Activated T-cell treated with anti-CD3 and anti-CD28 coated beads for 24 hours (primary cell): Measurements from ENCODE around the gene PGAP3.

Source experiments
- DNase-seq: peaks from one replicate; pipeline ENCODE4 v3.0.0-alpha.2; 2020; ENCODE audit warnings: low read depth

Gene PGAP3

GRCh38 chr17:39621523-39622379 lies 66.1 kb downstream of the PGAP3 start:
- peak; percentile 84 for DNase-seq
